C4-2B (cell line): ENCODE measurements around the gene LRMDA.

Experiments
- CTCF ChIP-seq: fragments of 450-650 bp; conservative IDR thresholded peaks from 2 replicates; pipeline ENCODE4 v1.5.1; 2017; ENCODE audit warnings: mild to moderate bottlenecking
- ZFX ChIP-seq: fragments of 450-650 bp; IDR thresholded peaks from 2 replicates; pipeline ENCODE4 v1.6.1; 2017

- TF ChIP-seq CTCF (no peak), ZFX (no peak)
These were observed 677.3 kb downstream of the LRMDA start for GRCh38 chr10:76108563-76109359.
